H9 (cell line): ENCODE measurements around the gene ETNK2. TPM values are rescaled to one million over a fixed set of nuclear protein-coding genes. Genes with fewer than 3 reads are reported as not detected.
A peak's percentile ranks its signal among the peaks of the same experiment; 100 is the strongest.

ENCODE experiments used
- DNase-seq: peaks from one replicate; pipeline ENCODE4 v3.0.0-alpha.2; 2017
- H2AFZ ChIP-seq: one replicate; pipeline ENCODE4 v1.6.1; 2013; ENCODE audit warnings: mild to moderate bottlenecking, low read length, control low read depth, moderate library complexity
- H2AK5ac ChIP-seq: 2 replicates; pipeline ENCODE4 v1.6.1; 2013; ENCODE audit warnings: low read length, control low read depth, mixed read lengths; ENCODE audit not compliant: insufficient read length
- H2BK120ac ChIP-seq: one replicate; pipeline ENCODE4 v1.6.1; 2013; ENCODE audit warnings: low read depth, mild to moderate bottlenecking, low read length, control low read depth, inconsistent platforms; ENCODE audit not compliant: poor library complexity, severe bottlenecking
- H2BK12ac ChIP-seq: 2 replicates; pipeline ENCODE4 v1.6.1; 2013; ENCODE audit warnings: low read length, control low read depth, mixed read lengths, low read depth; ENCODE audit not compliant: insufficient read length
- H2BK15ac ChIP-seq: 2 replicates; pipeline ENCODE4 v1.6.1; 2013; ENCODE audit warnings: low read depth, low read length, control low read depth
- H2BK20ac ChIP-seq: one replicate; pipeline ENCODE4 v1.6.1; 2013; ENCODE audit warnings: low read depth, mild to moderate bottlenecking, low read length, control low read depth, inconsistent platforms; ENCODE audit not compliant: poor library complexity, severe bottlenecking
- H2BK5ac ChIP-seq: 2 replicates; pipeline ENCODE4 v1.6.1; 2013; ENCODE audit warnings: low read length, control low read depth, mixed read lengths; ENCODE audit not compliant: insufficient read length
- H3K14ac ChIP-seq: 2 replicates; pipeline ENCODE4 v1.6.1; 2013; ENCODE audit warnings: low read length, control low read depth; ENCODE audit not compliant: insufficient read depth
- H3K18ac ChIP-seq: 2 replicates; pipeline ENCODE4 v1.6.1; 2013; ENCODE audit warnings: low read depth, mild to moderate bottlenecking, mixed read lengths, low read length, control low read depth; ENCODE audit not compliant: insufficient read length
- H3K23ac ChIP-seq: 2 replicates; pipeline ENCODE4 v1.6.1; 2013; ENCODE audit warnings: low read length, control low read depth, mixed read lengths, low read depth; ENCODE audit not compliant: insufficient read length
- H3K23me2 ChIP-seq: 2 replicates; pipeline ENCODE4 v1.6.1; 2013; ENCODE audit warnings: low read depth, mild to moderate bottlenecking, mixed read lengths, low read length, control low read depth; ENCODE audit not compliant: insufficient read length, poor library complexity, severe bottlenecking
- H3K27ac ChIP-seq: 2 replicates; pipeline ENCODE4 v1.5.1; 2013; ENCODE audit warnings: low read length, control low read depth, mixed read lengths, low read depth; ENCODE audit not compliant: insufficient read length
- H3K27me3 ChIP-seq: 2 replicates; pipeline ENCODE4 v1.6.1; 2013; ENCODE audit warnings: low read length, control low read depth, inconsistent platforms; ENCODE audit not compliant: insufficient read depth
- H3K4ac ChIP-seq: 2 replicates; pipeline ENCODE4 v1.6.1; 2013; ENCODE audit warnings: low read depth, mild to moderate bottlenecking, control low read depth, inconsistent platforms, low read length, moderate library complexity
- H3K4me1 ChIP-seq: 2 replicates; pipeline ENCODE4 v1.6.1; 2013; ENCODE audit warnings: low read length, control low read depth, inconsistent platforms; ENCODE audit not compliant: insufficient read depth
- H3K4me2 ChIP-seq: 2 replicates; pipeline ENCODE4 v1.6.1; 2013; ENCODE audit warnings: low read length, control low read depth, mixed read lengths; ENCODE audit not compliant: insufficient read length, insufficient read depth
- H3K56ac ChIP-seq: 2 replicates; pipeline ENCODE4 v1.6.1; 2013; ENCODE audit warnings: low read depth, mild to moderate bottlenecking, mixed read lengths, low read length, control low read depth; ENCODE audit not compliant: insufficient read length
- H3K79me1 ChIP-seq: 2 replicates; pipeline ENCODE4 v1.6.1; 2013; ENCODE audit warnings: low read depth, mild to moderate bottlenecking, moderate library complexity, low read length, control low read depth, inconsistent platforms; ENCODE audit not compliant: insufficient read depth, poor library complexity, severe bottlenecking
- H3K79me2 ChIP-seq: 2 replicates; pipeline ENCODE4 v1.6.1; 2013; ENCODE audit warnings: low read length, control low read depth, inconsistent platforms; ENCODE audit not compliant: insufficient read depth
- H3K9ac ChIP-seq: 2 replicates; pipeline ENCODE4 v1.6.1; 2013; ENCODE audit warnings: low read length, control low read depth, mixed read lengths; ENCODE audit not compliant: insufficient read length; ENCODE audit errors: extremely low read depth
- H3K9me3 ChIP-seq: one replicate; pipeline ENCODE4 v1.6.1; 2013; ENCODE audit warnings: low read depth, low read length, inconsistent platforms; ENCODE audit not compliant: control insufficient read depth
- H3T11ph ChIP-seq: one replicate; pipeline ENCODE4 v1.6.1; 2013; ENCODE audit warnings: mild to moderate bottlenecking, low read length, control low read depth, inconsistent platforms
- H4K20me1 ChIP-seq: one replicate; pipeline ENCODE4 v1.6.1; 2013; ENCODE audit not compliant: control insufficient read depth, insufficient read length, insufficient read depth
- H4K5ac ChIP-seq: 2 replicates; pipeline ENCODE4 v1.6.1; 2013; ENCODE audit warnings: low read depth, mild to moderate bottlenecking, mixed read lengths, low read length, control low read depth; ENCODE audit not compliant: insufficient read length
- H4K8ac ChIP-seq: replicated peaks from 2 replicates; pipeline ENCODE4 v1.6.1; 2013; ENCODE audit warnings: low read length, control low read depth, mixed read lengths, low read depth; ENCODE audit not compliant: insufficient read length
- H4K91ac ChIP-seq: 2 replicates; pipeline ENCODE4 v1.6.1; 2013; ENCODE audit warnings: low read depth, mild to moderate bottlenecking, moderate library complexity, mixed read lengths, low read length, control low read depth; ENCODE audit not compliant: insufficient read length
- H3K27ac Mint-ChIP-seq, 3 experiments: 2 replicates in 2 of 3; 3 replicates in 1 of 3; pipeline ENCODE4 v1.8.0; 2020 to 2021; ENCODE audit warnings: mixed read lengths in 3 of 3, mild to moderate bottlenecking in 1 of 3, moderate library complexity in 1 of 3
- H3K27me3 Mint-ChIP-seq: 2 replicates; pipeline ENCODE4 v1.8.0; 2021; ENCODE audit warnings: low read depth, mild to moderate bottlenecking, moderate library complexity, mixed read lengths
- H3K36me3 Mint-ChIP-seq, 3 experiments: 2 replicates in 2 of 3; 3 replicates in 1 of 3; pipeline ENCODE4 v1.8.0; 2020 to 2021; ENCODE audit warnings: low read depth in 3 of 3, mixed read lengths in 3 of 3; ENCODE audit not compliant: insufficient read depth in 1 of 3
- H3K4me1 Mint-ChIP-seq, 2 experiments: 2 replicates each; pipeline ENCODE4 v1.8.0; 2020; ENCODE audit warnings: mixed read lengths in 2 of 2
- H3K4me3 Mint-ChIP-seq, 2 experiments: 2 replicates in 1 of 2; 3 replicates in 1 of 2; pipeline ENCODE4 v1.8.0; 2020 to 2021; ENCODE audit warnings: mild to moderate bottlenecking in 2 of 2, mixed read lengths in 2 of 2, moderate library complexity in 1 of 2
- H3K9me3 Mint-ChIP-seq, 2 experiments: 2 replicates in 1 of 2; 3 replicates in 1 of 2; pipeline ENCODE4 v1.8.0; 2020; ENCODE audit warnings: mild to moderate bottlenecking in 2 of 2, mixed read lengths in 2 of 2, moderate library complexity in 1 of 2
- WGBS: extraction: QIAGEN DNeasy Blood & Tissue Kit; methylation state at CpG from one replicate; pipeline ENCODE4 v1.1.7; 2013; ENCODE audit warnings: missing lambda C conversion rate, low lambda C conversion rate, mixed read lengths; ENCODE audit not compliant: insufficient read length; ENCODE audit errors: extremely low coverage; 5-methylcytosine and 5-hydroxymethylcytosine counted together
- total RNA-seq: library from RNA; stranded (reverse); gene quantifications from 2 replicates; pipeline ENCODE4 v1.2.1, GENCODE V29; 2021
- TF ChIP-seq, protein P1 (sequence below): fragments of 200-600 bp; sonication (generic); conservative IDR thresholded peaks from 3 replicates; pipeline ENCODE4 v1.8.0; 2021; ENCODE audit warnings: antibody characterized with exemption, mild to moderate bottlenecking

The ETNK2 gene
- total RNA-seq, 1 experiment from 2014 or later: 17.6 TPM

DNA sequence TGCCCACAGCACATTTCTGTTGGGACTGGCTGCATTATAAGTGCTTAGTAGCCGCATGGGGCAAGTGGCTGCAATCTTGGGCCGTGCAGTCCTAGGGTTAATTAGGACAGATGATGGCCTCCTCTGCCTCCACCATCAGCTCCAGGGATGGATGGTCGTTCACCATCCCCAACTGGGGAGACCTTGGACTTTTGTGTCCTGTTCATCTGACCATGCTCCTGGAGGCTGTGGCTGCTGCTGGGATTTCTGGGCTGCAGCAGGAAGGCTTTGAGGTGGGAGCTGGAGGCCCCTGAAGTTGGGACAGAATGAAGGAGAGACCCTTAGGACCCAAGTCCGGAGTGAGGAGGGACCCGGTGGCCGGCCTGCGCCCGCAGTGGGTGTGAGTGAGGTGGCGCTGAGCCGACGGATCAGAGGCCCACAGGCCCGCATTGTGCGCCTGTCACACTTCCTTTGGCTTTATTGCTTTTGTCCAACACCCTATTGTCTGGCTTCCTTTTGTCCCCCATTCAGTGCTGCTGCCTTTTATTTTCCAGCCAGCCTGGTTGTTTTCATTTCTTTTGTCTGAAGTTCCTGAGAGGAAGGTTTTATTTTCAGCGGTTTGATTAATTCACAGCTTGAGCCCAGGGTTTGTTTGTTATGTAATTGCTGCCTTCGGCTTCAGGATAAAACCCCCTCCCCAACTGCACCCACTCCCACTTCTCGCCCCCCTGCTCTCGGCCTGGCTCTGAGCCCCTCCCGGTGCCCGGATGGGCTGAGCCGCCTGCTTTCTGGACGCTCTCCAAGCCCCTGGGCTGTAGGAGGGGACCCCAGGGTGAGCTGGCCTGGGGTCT lies 43.3 kb downstream of the ETNK2 start:
- H4K8ac ChIP-seq: no peak overlapping the region
- Mint-ChIP-seq H3K4me3 (peak overlapping the region; percentile 47 to 64), H3K36me3 (peaks cover 6 to 9% (median 7%) of the 10 kb centered on the region in 3 experiments; a peak in 6 of 7 replicates), H3K4me1 (peaks cover 68 to 76% of the 10 kb centered on the region in 2 experiments), H3K27ac (peak overlapping the region; percentile 82 to 98 (median 92); a peak in 6 of 7 replicates), H3K27me3 (no peaks in the 10 kb centered on the region; the same call in 1 of the 2 replicates), H3K9me3 (no peaks in the 10 kb centered on the region)
- TF ChIP-seq, protein P1, sequence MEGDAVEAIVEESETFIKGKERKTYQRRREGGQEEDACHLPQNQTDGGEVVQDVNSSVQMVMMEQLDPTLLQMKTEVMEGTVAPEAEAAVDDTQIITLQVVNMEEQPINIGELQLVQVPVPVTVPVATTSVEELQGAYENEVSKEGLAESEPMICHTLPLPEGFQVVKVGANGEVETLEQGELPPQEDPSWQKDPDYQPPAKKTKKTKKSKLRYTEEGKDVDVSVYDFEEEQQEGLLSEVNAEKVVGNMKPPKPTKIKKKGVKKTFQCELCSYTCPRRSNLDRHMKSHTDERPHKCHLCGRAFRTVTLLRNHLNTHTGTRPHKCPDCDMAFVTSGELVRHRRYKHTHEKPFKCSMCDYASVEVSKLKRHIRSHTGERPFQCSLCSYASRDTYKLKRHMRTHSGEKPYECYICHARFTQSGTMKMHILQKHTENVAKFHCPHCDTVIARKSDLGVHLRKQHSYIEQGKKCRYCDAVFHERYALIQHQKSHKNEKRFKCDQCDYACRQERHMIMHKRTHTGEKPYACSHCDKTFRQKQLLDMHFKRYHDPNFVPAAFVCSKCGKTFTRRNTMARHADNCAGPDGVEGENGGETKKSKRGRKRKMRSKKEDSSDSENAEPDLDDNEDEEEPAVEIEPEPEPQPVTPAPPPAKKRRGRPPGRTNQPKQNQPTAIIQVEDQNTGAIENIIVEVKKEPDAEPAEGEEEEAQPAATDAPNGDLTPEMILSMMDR: no peak
- no peak overlapping the region for H3K27ac ChIP-seq
- H3T11ph ChIP-seq: no peak overlapping the region
- H4K91ac ChIP-seq: no peak overlapping the region
- H3K9ac ChIP-seq: no peak overlapping the region
- no peak overlapping the region for H3K4ac ChIP-seq
- H3K79me1 ChIP-seq: peaks cover 8% of the 10 kb centered on the region
- peaks cover 3% of the 10 kb centered on the region for H4K20me1 ChIP-seq
- no peak overlapping the region for H4K5ac ChIP-seq
- H2AK5ac ChIP-seq: no peak overlapping the region
- H3K27me3 ChIP-seq: no peaks in the 10 kb centered on the region
- peaks cover 17% of the 10 kb centered on the region for H3K4me1 ChIP-seq
- H3K56ac ChIP-seq: no peak overlapping the region
- H3K14ac ChIP-seq: no peak overlapping the region; the same call in 1 of the 2 replicates
- H2BK12ac ChIP-seq: no peak overlapping the region
- WGBS: no CpG with 5 or more reads among the region's 21 CpGs
- H3K4me2 ChIP-seq: peak overlapping the region; percentile 57
- no peaks in the 10 kb centered on the region for H3K23me2 ChIP-seq
- H2BK20ac ChIP-seq: no peak overlapping the region
- H2AFZ ChIP-seq: no peak overlapping the region
- no peak overlapping the region for H2BK120ac ChIP-seq
- DNase-seq: peak; percentile 79
- peaks cover 40% of the 10 kb centered on the region; the same call in 1 of the 2 replicates for H3K79me2 ChIP-seq
- H2BK15ac ChIP-seq: no peak overlapping the region
- no peak overlapping the region for H2BK5ac ChIP-seq
- H3K23ac ChIP-seq: no peak overlapping the region
- no peaks in the 10 kb centered on the region for H3K9me3 ChIP-seq
- H3K18ac ChIP-seq: peak overlapping the region; percentile 2
